HG03354 (cell line): ENCODE data around the gene EPHB2.

Source experiments
- ATAC-seq: cut with Tn5 transposase; IDR thresholded peaks from one replicate; pipeline ENCODE4 v1.9.1; 2021; ENCODE audit warnings: mild to moderate bottlenecking; ENCODE audit not compliant: unreplicated experiment, poor library complexity, severe bottlenecking

Gene EPHB2

DNA sequence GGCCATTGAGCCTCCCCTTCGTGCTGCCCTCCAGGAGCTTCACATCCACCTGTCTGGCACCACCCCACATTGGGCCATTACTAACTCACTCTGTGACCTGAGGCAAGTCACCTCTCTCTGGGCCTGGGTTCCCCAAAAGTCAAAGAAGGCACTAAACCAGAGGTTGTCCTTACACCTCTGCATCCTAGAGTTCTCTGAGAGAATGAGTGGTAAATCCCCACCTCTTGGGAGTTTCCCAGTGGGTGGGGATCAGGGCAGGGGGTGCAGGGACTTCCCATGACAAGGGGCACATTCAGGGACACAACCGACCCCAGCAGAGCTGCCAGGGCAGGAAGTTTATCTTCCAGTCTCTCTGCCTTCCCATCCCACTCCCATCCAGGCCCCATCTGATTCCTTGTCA, 99.7 kb downstream of the EPHB2 start:
- ATAC-seq, result no peak

DNA sequence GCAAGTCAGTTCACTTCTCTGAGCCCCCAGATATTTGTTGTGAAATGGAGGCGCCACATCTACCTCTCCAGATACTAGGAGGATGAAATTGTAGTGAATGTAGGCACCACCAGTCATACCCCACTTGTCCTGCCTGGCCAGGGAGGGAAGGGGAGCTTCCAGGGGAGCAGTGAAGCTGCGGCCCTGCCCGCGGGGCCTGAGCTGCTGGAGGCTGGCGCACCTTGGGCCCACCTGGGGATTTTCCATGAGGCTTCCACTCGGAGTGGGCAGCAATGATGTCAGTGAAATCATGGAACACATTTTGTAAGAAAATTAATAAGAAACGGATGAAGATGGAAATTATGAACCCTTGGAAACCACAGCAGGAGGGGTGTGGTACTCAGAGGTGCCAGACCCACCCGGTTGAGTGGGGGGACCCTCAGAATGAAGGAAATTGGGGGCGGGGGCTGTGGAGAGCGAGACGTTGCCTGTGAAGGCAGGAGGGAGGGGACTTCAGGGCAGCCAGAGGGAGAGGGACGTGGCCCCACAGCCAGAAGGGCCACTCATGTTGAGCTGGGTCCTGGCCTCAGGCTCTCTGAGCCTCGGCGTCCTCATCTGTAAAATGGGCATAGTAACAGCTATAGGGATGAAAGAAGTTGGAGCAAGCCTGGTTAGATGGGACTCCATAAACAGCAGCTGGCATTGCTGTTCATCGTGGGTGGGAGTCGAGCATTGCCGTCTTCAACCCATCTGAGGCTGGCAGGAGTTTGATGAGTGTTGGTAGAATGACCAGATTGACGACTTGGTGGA, 101.6 kb downstream of the EPHB2 start:
- ATAC-seq, result no peak

DNA sequence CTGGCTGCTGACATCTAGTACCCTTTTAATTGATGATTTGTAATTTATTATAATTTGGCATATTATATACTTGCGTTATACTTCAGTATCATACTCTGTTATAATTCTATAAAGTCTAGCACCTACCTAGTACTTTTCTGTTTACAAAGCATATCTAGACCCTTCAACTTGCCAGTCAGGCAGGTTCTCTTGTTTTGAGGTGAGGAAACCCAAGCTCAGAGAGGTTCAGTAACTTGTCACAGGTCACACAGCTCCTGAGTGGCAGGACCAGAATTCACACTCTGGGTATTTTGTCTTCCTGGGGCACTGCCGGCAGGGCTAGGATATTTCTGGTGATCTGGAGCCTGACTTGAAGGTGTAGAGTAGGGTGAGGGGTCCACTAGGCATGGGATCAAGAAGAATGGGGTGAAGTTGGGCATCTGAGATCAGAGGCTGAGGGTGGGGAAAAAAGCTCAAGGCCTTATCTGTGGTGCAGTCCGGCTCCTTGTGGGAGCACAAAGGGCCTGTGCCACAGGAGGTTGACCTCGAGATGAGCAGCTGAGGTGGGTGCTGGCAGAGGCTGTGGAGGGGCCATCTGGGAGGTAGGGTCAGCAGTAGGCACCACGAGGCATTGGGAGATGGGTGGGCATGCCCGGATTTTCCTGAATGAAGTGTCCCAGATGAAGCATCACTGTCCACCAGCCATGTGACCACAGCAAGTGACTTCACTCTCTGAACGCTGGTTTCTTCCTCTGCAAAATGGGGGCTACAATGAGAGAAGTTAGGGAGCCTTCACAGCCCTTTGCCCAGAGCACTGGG, 102.6 kb downstream of the EPHB2 start:
- ATAC-seq, result no peak

DNA sequence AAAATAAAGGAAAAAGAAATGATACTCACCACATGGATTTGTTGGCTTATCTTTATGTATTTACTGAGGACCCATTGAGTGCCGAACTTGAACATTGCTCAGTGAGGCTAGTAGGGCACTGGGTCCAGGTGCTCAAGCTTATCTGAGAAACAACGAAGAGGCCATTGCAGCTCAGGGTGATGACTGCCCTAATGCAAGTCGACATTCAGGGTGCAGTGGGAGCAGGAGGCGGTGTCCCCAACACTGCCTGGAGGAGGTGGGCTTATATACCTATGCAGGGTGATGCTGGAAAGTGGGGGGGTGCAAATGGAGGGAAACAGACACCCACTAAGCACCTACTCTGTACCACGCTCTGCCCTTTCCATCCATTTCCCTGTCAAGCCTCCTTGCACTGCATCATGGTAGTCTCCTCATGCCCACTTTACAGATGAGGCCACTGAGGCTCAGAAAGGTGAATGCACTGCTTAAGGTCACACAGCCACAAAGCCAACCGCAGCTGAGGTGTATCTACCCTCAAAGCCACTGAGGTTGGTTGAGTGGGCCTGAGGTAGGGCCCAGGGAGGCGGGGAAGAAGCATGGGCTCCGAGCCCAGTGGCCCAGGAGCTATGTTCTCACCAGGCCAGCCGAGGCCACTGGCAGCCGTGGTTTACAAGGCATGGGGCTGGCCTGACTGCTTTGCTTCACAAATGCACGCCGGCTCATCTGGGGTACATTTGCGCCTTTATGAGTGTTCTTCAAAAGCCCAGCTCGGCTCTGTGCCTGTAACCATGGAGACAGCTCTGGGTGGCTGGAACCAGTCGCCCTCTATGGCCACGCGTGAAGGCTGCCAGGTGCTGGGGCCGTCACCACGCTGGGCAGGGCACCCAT, 103.8 kb downstream of the EPHB2 start:
- no peak for ATAC-seq

DNA sequence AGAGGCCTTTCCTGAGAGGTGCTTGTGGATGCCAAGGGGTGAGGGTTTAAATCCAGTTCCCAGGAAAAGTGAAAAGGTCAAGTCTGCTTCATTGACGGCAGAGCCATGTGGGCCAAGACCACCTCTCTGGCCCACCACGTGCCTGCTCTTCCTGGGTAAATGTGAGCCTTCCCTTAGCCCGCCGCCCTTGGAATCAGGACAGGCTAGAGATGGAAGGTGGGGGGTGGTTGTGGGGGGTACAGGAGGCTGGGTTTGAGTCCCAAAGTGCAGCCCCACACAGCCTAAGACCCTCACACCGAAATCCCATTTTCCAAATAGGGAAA, 104.4 kb downstream of the EPHB2 start:
- no peak for ATAC-seq

DNA sequence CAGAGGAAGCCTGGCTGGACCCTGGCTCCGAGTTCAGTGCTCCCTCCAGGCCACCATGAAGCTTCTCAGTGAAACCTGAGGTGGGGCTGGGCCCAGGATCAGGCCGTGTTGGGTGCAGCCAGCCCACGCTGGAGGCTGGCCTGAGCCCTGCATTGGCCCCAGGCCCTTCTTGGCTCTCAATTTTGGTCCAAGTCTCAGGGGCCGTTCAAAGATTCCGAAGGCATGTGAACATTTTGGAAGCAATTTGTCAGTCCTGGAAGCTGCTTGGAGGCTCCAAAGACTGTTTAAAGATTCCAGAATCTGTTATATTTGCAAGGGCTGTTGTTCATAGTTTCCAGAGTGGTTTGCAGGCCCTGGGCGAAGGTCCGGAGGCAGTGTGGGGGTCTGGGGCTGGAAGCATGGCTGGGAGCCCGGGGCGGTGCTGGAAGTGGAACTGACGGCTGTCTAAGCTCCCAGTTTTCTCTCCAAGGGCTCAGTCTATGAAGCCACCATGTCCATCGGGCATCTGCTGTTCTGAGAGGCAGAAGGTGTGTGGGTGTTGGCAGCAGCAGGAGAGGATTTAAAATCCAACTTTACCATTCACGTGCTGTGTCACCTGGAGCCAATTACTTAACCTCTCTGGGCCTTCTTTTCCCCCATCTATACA, 104.9 kb downstream of the EPHB2 start:
- ATAC-seq, result no peak

DNA sequence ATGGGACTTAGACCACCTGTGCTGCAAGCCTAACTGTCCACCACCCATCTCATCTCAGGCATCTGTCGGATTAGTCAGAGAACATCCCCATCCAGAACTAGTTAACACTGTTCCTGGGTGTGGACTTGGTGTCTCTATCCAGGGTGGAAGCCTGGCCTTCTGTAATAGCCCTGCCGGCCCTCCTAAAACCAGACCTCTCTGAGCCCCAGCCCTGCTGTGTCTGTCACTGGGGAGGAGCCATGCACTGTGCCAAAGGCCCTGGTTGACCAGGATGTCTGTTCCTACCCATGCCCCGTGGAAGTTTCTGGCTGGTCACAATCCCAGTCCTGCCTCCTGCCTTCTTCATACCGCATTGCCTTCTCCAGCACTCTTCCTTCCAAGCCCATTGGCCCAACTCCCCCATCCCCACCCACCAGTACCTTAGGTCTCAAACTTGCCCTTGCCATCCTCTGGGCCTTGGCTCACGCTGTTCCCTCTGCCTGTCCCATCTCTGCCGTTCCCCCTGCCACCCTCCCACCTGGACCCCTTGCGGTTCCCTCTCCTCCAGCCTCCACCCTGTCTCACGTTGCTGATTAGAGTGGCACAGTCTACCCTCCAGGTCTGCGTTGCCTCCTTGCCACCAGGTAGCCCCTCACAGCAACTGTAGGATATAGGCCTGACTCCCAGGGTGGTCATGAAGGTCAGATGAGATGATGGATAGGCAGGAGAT, 105.6 kb downstream of the EPHB2 start:
- no peak for ATAC-seq

DNA sequence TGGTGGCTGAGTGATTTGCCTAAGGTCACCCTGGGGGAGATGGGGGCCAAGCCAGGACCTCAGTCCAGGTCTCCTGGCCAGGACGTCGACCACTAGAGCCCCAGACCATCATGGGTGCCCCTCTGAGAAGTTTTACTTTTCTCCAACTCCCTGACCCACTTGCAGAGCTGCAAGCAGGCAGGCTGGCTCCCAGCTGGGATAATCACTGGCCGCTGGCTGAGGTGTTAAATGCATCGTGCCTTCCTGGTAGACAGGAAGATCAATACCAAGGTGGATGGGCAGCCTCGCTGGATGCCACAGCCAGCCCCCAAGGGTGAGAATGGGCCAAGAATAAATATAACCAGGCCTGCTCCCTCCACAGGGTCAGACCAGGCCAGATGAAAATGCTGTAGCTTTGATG, 106.2 kb downstream of the EPHB2 start:
- no peak for ATAC-seq

DNA sequence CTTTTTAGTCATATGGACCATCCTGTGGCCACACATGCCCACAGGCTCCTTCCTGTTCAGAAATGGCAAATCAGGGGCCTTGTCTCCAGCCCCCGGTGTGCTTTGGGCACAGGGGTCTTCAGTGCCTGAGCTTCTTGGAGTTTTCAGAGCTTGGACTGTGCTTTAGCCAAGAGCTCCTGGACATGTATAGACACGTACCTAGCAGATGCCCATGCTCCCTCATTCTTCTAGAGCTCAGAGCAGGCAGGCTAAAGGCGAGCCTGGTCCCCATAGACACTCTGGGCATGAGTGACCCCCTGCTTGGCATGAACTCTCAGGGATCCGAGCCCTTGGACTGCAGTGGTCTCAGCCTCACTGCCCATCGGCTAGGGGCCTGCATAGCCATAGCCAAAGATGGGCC, 106.8 kb downstream of the EPHB2 start:
- ATAC-seq, result no peak

DNA sequence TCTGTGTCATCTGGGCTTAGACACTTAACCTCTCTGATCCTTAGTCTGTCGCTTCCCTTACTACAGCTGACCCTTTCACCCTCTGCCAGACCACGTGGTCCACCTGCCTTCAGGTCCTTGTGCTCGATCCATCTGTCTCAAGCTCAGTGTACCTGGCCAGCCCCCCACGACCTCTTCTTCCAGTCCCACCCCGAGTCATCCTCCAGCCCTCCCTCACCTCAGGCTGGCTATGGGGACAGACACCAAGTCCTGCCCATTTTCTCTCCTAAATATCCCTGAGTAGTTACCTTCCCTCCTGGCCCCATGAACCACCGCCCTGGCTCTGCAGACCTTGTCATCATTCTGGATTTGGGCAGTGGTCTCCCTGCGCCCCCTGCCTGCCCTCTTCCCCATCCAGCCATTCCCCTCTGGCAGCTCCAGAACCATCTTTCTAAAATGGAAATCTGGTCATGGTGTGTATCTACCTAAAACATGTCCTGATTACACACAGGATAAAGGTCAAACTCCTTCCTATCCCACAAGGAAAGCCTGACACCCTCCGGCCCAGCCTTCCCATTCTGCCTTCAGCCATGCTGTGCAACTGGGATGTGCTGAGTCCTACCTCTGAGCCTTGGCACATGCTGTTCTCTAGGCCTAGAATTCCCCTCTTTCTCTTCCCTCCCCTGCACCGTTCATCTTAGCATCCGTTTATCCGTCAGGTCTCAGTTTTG, 107.6 kb downstream of the EPHB2 start:
- ATAC-seq, result no peak

DNA sequence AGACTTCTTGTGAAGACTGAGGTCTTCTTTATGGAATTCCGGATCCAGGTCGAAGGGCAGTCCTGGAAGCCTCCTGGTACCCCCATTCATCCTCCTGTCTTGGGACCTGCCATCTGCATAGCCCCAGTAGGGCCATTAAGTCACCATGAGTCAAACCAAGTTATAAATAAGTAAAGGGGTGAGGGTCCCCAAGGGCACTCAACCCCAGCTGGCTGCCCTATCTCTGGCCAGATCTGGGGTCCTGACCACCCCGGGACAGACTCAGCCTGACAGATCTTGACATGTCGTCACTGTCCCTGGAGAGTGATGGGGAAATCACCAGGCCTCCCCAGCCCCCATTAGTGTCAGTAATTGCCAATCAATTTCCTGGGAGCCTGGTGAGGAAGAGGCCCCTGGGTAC, 108.7 kb downstream of the EPHB2 start:
- ATAC-seq, result no peak

DNA sequence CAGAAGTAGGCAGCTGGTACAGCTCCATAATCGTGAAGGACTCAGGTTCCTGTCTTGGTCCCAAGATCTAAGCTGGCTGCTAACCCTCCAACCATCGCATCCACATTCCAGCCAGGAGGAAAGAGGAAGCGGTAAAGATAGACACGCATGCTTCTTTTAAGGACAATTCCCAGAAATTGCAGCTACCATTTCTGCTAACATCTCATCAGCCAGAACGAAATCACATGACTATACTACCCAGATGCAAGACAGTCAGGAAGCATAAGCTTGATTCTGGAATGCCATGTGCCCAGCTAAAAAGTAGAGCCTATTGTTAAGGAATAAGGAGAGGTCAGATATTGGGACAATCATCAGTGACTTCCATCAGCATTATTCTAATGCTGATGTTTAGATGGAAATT, 110.4 kb downstream of the EPHB2 start:
- ATAC-seq, result no peak

DNA sequence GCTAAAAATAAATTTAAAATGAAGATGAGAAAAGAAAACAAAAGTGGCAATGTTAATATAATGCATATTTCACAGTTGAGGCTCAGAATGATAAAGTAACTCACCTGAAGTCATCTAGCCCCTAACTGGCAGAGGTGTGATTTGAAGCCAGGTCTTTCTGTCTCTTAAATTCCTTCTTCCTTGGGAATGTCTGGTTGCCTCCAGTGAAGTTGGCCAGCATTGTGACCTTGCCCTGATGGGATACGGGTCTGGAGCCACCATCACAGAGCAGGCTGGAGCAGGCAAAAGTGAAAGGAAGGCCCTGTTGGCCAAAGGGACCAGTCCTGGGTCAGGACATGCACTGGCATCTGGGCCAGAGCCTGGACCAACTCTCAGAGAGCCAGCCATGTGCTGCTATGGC, 111.7 kb downstream of the EPHB2 start:
- ATAC-seq, result no peak

DNA sequence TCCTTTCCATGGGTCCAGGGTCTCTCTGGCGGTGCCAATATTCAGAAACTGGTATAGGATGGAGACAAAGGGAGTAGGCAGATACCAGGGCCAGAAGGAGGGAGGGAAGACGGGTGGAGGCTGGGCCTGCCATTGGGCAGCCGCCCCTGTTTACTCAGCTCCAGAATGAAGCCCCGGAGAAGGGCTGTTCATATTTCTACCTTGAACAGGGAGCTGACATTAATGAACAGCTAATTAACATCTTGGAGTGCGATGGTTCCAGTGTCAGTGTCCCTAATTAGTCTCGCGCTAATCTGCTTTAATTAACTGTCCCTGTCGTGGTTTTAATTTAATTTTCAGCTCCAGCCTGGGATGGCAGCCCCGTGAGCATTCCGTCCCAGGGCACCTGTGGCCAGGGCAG, 113.8 kb downstream of the EPHB2 start:
- ATAC-seq, result no peak

DNA sequence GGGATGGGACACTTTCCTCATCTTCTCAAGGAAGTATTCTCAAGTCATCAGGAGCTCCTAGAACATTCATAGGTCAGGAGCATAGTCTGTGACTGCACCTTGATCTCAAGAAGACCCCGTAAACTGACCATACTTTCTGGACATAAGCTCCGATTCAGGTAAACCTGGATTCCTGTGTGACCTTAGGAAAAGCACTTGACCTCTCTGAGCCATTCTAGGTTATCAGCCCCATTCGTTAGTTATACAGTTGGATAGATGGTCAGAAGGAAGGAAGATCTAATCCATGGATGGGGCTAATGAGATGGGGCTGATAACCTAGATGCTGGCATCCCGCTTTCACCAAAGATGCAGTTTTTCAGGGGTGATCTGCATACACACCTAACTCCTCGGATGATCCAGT, 114.3 kb downstream of the EPHB2 start:
- no peak for ATAC-seq

DNA sequence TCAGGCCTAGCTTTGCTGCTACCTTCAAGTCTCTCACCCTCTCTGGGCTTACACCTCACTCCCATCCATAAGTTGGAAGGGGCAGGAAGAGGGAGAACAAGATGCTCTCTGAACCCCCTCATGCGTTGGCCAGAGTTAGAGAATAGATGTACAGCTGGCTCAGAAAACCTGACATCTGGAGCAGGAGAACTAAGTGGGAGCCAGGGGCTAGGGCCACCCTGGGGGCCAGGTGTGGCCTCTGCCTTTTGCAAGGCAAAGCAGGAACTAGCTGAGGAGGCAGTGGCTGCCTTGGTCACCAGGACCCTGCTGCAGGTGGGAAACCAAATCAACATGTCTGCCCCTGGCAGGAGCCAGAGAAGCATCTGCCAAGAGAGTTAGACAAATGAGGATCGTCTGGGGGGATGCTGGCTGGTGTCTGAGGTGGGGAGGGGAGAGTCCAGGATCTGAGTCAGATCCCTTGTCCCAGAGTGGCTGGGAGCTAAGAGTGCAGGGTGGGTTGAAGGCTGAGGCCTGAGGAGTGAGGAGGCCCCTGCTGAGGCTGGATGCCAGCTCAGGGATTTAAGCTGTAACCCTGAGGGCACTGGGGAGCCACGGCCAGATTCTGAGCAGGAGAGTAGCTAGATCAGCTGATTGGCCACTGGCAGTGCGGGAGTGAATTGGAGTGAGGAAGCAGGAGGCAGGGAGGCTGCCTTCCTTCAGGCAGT, 115.0 kb downstream of the EPHB2 start:
- no peak for ATAC-seq

DNA sequence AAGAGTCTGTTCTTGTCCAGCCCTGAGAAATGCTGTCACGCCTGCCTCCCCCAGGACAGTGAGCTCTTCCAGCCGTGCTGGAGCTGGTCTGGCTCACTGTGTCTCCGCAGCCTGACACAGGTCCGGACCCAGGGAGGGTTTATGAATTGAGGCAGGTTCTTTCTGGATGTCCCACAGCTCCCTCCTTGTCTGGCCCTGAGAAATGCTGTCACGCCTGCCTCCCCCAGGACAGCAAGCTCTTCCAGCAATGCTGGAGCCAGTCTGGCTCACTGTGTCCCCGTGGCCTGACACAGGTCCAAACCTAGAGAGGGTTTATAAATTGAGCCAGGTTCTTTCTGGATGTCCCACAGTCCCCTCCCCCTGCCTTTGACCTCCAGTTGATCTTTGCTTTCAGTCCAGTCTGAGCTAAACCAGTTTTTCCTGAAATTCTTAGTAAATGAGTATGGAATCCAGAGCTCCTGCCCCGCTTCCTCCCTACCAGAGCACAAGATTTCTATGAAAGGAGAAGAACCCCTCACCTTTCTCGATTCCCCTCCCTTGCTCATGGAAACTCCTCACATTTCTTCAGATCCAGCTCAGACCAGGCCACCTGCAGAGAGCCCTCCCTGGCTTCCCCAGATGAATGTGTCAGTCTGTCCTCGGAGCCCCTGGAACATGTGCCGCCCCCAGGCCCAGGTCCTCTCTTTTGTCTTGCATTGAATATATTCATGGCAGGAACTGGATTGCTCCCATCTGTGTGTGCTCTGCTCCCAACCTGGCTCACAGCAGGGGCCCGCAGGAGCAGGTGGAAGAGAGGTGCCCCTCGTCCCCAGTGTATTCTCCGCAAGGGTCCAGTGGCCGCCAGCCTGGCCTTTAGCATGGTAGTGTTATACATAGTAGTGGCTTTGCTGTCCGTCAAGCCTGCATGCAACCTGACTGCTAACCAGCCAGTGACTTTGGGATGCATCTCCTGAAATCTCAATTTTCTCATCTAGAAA, 116.3 kb downstream of the EPHB2 start:
- no peak for ATAC-seq
